ENCODE data around the gene ZNF718. TPM values are rescaled to one million over a fixed set of nuclear protein-coding genes. Genes with fewer than 3 reads are reported as not detected.

ZNF718 gene
- total RNA-seq, 1 experiment from 2014 or later = 10.5 TPM

Other genes with a start within 250 kb of the ZNF718 start
- 13.1 and 14.0 TPM in 2 replicates for gene ZNF595, start 71.2 kb upstream of the ZNF718 start, total RNA-seq (2014; rRNA removed; shearing (Covaris generic))
- not detected in 2 replicates for gene ZNF732, start 181.0 kb downstream of the ZNF718 start, total RNA-seq (2014; rRNA removed; shearing (Covaris generic))
- gene ZNF141, start 213.3 kb downstream of the ZNF718 start, total RNA-seq (2014; rRNA removed; shearing (Covaris generic)) = 13.4 and 15.8 TPM in 2 replicates